Mesothelial cell of epicardium (in vitro differentiated cells): ENCODE results near the gene ISOC2. TPM values are rescaled to one million over a fixed set of nuclear protein-coding genes. Genes with fewer than 3 reads are reported as not detected.

Experiments used
- DNase-seq, 2 experiments: peaks; one replicate each; pipeline ENCODE4 v3.0.0; 2021; ENCODE audit warnings: low spot score in 2 of 2; ENCODE audit not compliant: unreplicated experiment in 2 of 2
- H3K27ac Mint-ChIP-seq: 2 replicates; pipeline ENCODE4 v1.8.0; 2021; ENCODE audit warnings: mixed read lengths
- H3K27me3 Mint-ChIP-seq: 2 replicates; pipeline ENCODE4 v1.8.0; 2021; ENCODE audit warnings: low read depth, mixed read lengths
- H3K36me3 Mint-ChIP-seq: 2 replicates; pipeline ENCODE4 v1.8.0; 2021; ENCODE audit warnings: mixed read lengths
- H3K4me1 Mint-ChIP-seq: 2 replicates; pipeline ENCODE4 v1.8.0; 2021; ENCODE audit warnings: mixed read lengths
- H3K4me3 Mint-ChIP-seq: 2 replicates; pipeline ENCODE4 v1.8.0; 2021; ENCODE audit warnings: mild to moderate bottlenecking, moderate library complexity, mixed read lengths
- H3K9me3 Mint-ChIP-seq: 2 replicates; pipeline ENCODE4 v1.8.0; 2021; ENCODE audit warnings: mixed read lengths
- CTCF ChIP-seq: fragments of 200-600 bp; sonication (generic); IDR thresholded peaks from one replicate; pipeline ENCODE4 v1.5.0; 2021; ENCODE audit warnings: antibody characterized with exemption; ENCODE audit not compliant: unreplicated experiment
- total RNA-seq: library from RNA; stranded (reverse); gene quantifications from 3 replicates; pipeline ENCODE4 v1.2.1, GENCODE V29; 2021

The ISOC2 gene
- total RNA-seq, 1 donor from 2014 or later: 35.0 TPM

- DNase-seq: no peak
- Mint-ChIP-seq H3K27ac (no peak within 1 kb of the TSS), H3K36me3 (no peaks in the 10 kb centered on the region), H3K4me3 (peak within 1 kb of the TSS; percentile 31), H3K9me3 (no peaks in the 10 kb centered on the region), H3K27me3 (peaks cover 80% of the 10 kb centered on the region), H3K4me1 (peaks cover 16% of the 10 kb centered on the region)
- TF ChIP-seq CTCF: no peak
Measured at GRCh38 chr19:55443045-55443823, 18.2 kb downstream of the ISOC2 start, which contains the start of gene SHISA7. SHISA7 (minus strand) TSS chr19:55443300; CDS start chr19:55442863, 437 bp downstream.

DNA sequence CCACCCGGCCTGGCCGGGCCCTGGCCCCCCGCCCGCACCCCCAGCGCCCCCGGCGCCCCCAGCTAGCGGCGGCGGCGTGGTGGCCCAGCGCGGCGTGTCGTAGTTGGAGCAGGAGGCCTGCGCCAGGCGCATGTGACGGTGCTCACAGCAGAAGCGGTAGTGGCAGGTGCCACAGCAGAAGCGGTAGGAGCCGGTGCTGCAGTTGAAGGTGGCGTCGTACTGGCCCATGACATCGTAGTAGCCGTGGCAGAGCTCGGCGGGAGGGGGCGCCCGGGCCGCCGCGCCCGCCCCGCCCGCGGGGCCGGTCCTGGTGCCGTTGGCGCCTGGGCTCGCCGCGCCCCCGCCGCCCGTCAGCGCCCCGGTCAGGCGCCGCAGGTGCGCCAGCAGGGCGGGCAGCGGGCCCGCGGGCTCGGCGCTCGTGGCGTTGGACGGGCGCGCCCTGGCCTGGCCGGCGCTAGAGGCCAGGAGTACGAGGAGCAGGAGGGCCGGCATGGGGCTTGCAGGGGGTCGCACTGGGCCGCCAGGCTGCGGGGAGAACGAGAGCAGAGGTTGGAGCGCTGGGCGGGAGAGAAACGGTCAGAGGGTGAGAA is 19.0 kb downstream of the ISOC2 start:
- Mint-ChIP-seq H3K4me1 (peaks cover 16% of the 10 kb centered on the region), H3K36me3 (no peaks in the 10 kb centered on the region), H3K9me3 (no peaks in the 10 kb centered on the region), H3K4me3 (no peak overlapping the region), H3K27ac (no peak overlapping the region), H3K27me3 (peaks cover 84% of the 10 kb centered on the region)
- no peak for TF ChIP-seq CTCF
- no peak for DNase-seq

GRCh38 chr19:55441692-55442321 is 19.6 kb downstream of the ISOC2 start:
- peaks cover 90% of the 10 kb centered on the region for H3K27me3 Mint-ChIP-seq
- no peak for TF ChIP-seq CTCF
- H3K4me3 Mint-ChIP-seq: no peak overlapping the region
- peaks cover 16% of the 10 kb centered on the region for H3K4me1 Mint-ChIP-seq
- DNase-seq: no peak
- no peak overlapping the region for H3K27ac Mint-ChIP-seq
- H3K9me3 Mint-ChIP-seq: no peaks in the 10 kb centered on the region
- no peaks in the 10 kb centered on the region for H3K36me3 Mint-ChIP-seq

GRCh38 chr19:55441319-55441691 is 20.1 kb downstream of the ISOC2 start:
- peaks cover 90% of the 10 kb centered on the region for H3K27me3 Mint-ChIP-seq
- no peak overlapping the region for H3K4me3 Mint-ChIP-seq
- no peaks in the 10 kb centered on the region for H3K36me3 Mint-ChIP-seq

More at GRCh38 chr19:55441319-55441691, 20.1 kb downstream of the ISOC2 start:
- H3K9me3 Mint-ChIP-seq: no peaks in the 10 kb centered on the region
- TF ChIP-seq CTCF: no peak
- no peak overlapping the region for H3K27ac Mint-ChIP-seq
- H3K4me1 Mint-ChIP-seq: peaks cover 16% of the 10 kb centered on the region
- no peak for DNase-seq
